Left lung (tissue), 14 donors: Measurements from ENCODE around the gene C1orf198. TPM values are rescaled to one million over a fixed set of nuclear protein-coding genes. Genes with fewer than 3 reads are reported as not detected.
A peak's percentile ranks its signal among the peaks of the same experiment; 100 is the strongest.

Source experiments
- ATAC-seq: fragments of 200-7000 bp; cut with Tn5 transposase; one replicate; pipeline ENCODE4 v1.9.1; 2020; ENCODE audit warnings: moderate library complexity
- DNase-seq, 4 donors: peaks; one replicate each; pipeline ENCODE4 v3.0.0-alpha.2; 2013 to 2020
- H3K27ac ChIP-seq, 2 donors: fragments of 200-600 bp; sonication (generic) in 1 of 2; one replicate each; pipeline versions ENCODE4 v1.5.0 to v1.8.0; 2020 to 2021
- H3K27me3 ChIP-seq, 2 donors: fragments of 200-600 bp; sonication (generic) in 1 of 2; one replicate each; pipeline versions ENCODE4 v1.5.0 to v1.8.0; 2020 to 2021
- H3K36me3 ChIP-seq, 2 donors: fragments of 200-600 bp; sonication (generic) in 1 of 2; one replicate each; pipeline versions ENCODE4 v1.5.0 to v1.8.0; 2020 to 2021
- H3K4me1 ChIP-seq, 2 donors: fragments of 200-600 bp; one replicate each; pipeline ENCODE4 v1.8.0; 2021
- H3K4me3 ChIP-seq, 2 donors: fragments of 200-600 bp; sonication (generic) in 1 of 2; one replicate each; pipeline versions ENCODE4 v1.5.0 to v1.8.0; 2020 to 2021; ENCODE audit warnings: mild to moderate bottlenecking in 1 of 2
- H3K9me3 ChIP-seq, 2 donors: fragments of 200-600 bp; sonication (generic) in 1 of 2; one replicate each; pipeline versions ENCODE4 v1.5.0 to v1.8.0; 2020 to 2021
- CTCF ChIP-seq, 2 donors: fragments of 200-600 bp; sonication (generic) in 1 of 2; IDR thresholded peaks; one replicate each; pipeline versions ENCODE4 v1.5.0 to v1.8.0; 2021; ENCODE audit warnings: antibody characterized with exemption in 2 of 2
- intact Hi-C, 2 donors: fragments of 100-400 bp; cut with DNase I; formaldehyde crosslinking; loops; one replicate each; pipeline versions ENCODE4 v1.11.2 to v1.14.2; 2022
- long read RNA-seq, 12 donors: library from polyadenylated mRNA in 2 of 12; unstranded in 2 of 12; transcript quantifications; one replicate each; pipeline ENCODE4 v2.0.0 and lab custom pipeline, GENCODE V29; 2019 to 2026
- polyA plus RNA-seq, 6 donors: library from polyadenylated mRNA; unstranded; fragments of 120-200 nt; gene quantifications; one replicate each; pipeline ENCODE4 v1.2.1, GENCODE V29; 2013; ENCODE audit not compliant: insufficient read length in 6 of 6
- total RNA-seq, 2 donors: library from RNA; stranded (reverse); fragmentation: NEBNext Ultra II Directional; extraction: Animal tissue kit (Norgen Biotek cat#: 25700); gene quantifications; one replicate each; pipeline ENCODE4 v1.2.1, GENCODE V29; 2021
- donor health status: DM: no; HTN: yes; CAD: no.
- donor health status: DM: no; HTN: no; CAD: no.

C1orf198 gene
- total RNA-seq (100 to 1,000 TPM in 1 of 2 donors, 10 to 100 TPM in 1; 36.2 to 116 TPM), polyA plus RNA-seq (10 to 100 TPM; 67.7 to 98.1 (median 78.3) TPM)
- long read RNA-seq, donor 1, transcript C1orf198-201 (4 exons, 3,858 nt): major isoform, 32 of 64 reads
- long read RNA-seq, donor 1, partial matches to known transcripts: 30 of 64 reads
- long read RNA-seq, donor 1, other reads (novel, unspliced or antisense): 0 of 64 reads
- long read RNA-seq, donor 2, transcript C1orf198-201 (4 exons, 3,858 nt): major isoform, 21 of 37 reads
- long read RNA-seq, donor 2, partial matches to known transcripts: 15 of 37 reads
- long read RNA-seq, donor 2, other reads (novel, unspliced or antisense): 0 of 37 reads
- long read RNA-seq, donor 3, transcript C1orf198-201 (4 exons, 3,858 nt): major isoform, 15 of 21 reads
- long read RNA-seq, donor 3, partial matches to known transcripts: 6 of 21 reads
- long read RNA-seq, donor 3, other reads (novel, unspliced or antisense): 0 of 21 reads
- long read RNA-seq, donor 4, transcript C1orf198-201 (4 exons, 3,858 nt): major isoform, 21 of 27 reads
- long read RNA-seq, donor 4, partial matches to known transcripts: 1 of 27 reads
- long read RNA-seq, donor 4, other reads (novel, unspliced or antisense): 4 of 27 reads
- long read RNA-seq, donor 5, transcript C1orf198-201 (4 exons, 3,858 nt): major isoform, 17 of 30 reads
- long read RNA-seq, donor 5, partial matches to known transcripts: 13 of 30 reads
- long read RNA-seq, donor 5, other reads (novel, unspliced or antisense): 0 of 30 reads
- long read RNA-seq, donor 6, transcript C1orf198-201 (4 exons, 3,858 nt): major isoform, 26 of 31 reads
- long read RNA-seq, donor 6, partial matches to known transcripts: 5 of 31 reads
- long read RNA-seq, donor 6, other reads (novel, unspliced or antisense): 0 of 31 reads
- long read RNA-seq, donor 7, transcript C1orf198-201 (4 exons, 3,858 nt): major isoform, 20 of 20 reads
- long read RNA-seq, donor 7, partial matches to known transcripts: 0 of 20 reads
- long read RNA-seq, donor 7, other reads (novel, unspliced or antisense): 0 of 20 reads
- long read RNA-seq, donor 8, transcript C1orf198-201 (4 exons, 3,858 nt): major isoform, 27 of 37 reads
- long read RNA-seq, donor 8, partial matches to known transcripts: 10 of 37 reads
- long read RNA-seq, donor 8, other reads (novel, unspliced or antisense): 0 of 37 reads
- long read RNA-seq, donor 9: 0 reads
- long read RNA-seq, donor 10, transcript C1orf198-201 (4 exons, 3,858 nt): major isoform, 10 of 14 reads
- long read RNA-seq, donor 10, partial matches to known transcripts: 1 of 14 reads
- long read RNA-seq, donor 10, other reads (novel, unspliced or antisense): 3 of 14 reads
- long read RNA-seq, donor 11, transcript C1orf198-201 (4 exons, 3,858 nt): major isoform, 28 of 28 reads
- long read RNA-seq, donor 11, partial matches to known transcripts: 0 of 28 reads
- long read RNA-seq, donor 11, other reads (novel, unspliced or antisense): 0 of 28 reads
- long read RNA-seq, donor 12, transcript C1orf198-201 (4 exons, 3,858 nt): major isoform, 19 of 27 reads
- long read RNA-seq, donor 12, partial matches to known transcripts: 7 of 27 reads
- long read RNA-seq, donor 12, other reads (novel, unspliced or antisense): 0 of 27 reads

GRCh38 chr1:230867903-230868735, at the start of gene C1orf198:
C1orf198 (minus strand) TSS chr1:230868521; CDS start chr1:230868512, 9 bp downstream.
- no peaks in the 10 kb centered on the region for H3K36me3 ChIP-seq
- H3K9me3 ChIP-seq: no peaks in the 10 kb centered on the region
- peak within 1 kb of the TSS; percentile 75 to 82 for H3K27ac ChIP-seq
- TF ChIP-seq CTCF (IDR thresholded peaks at IDR 0.05): no peak
- DNase-seq: peak; percentile 65 to 95 (median 72)
- H3K4me1 ChIP-seq: peaks cover 16 to 41% of the 10 kb centered on the region in 2 donors
- peaks cover 0 to 38% of the 10 kb centered on the region in 2 donors for H3K27me3 ChIP-seq
- H3K4me3 ChIP-seq: peak within 1 kb of the TSS; percentile 86 to 87
- intact Hi-C loops: no loop called here
- peak; percentile 91 for ATAC-seq

- Histone ChIP-seq H3K4me1 (no peaks in the 10 kb centered on the region), H3K27ac (no peak overlapping the region), H3K36me3 (peaks cover 0 to 79% of the 10 kb centered on the region in 2 donors), H3K9me3 (no peaks in the 10 kb centered on the region), H3K4me3 (no peak overlapping the region), H3K27me3 (no peaks in the 10 kb centered on the region)
- DNase-seq (peak; percentile 45 to 80 (median 65)), ATAC-seq (peak; percentile 92)
- TF ChIP-seq CTCF (IDR thresholded peaks at IDR 0.05): peak; percentile 67 to 73
- intact Hi-C loops: loop anchor here in 1 of 2 donors (5.0 to 10.0 kb wide), 2 partner anchors 120 to 297 kb away; no protein-coding TSS in a partner anchor
Measured at GRCh38 chr1:230917284-230918135, 49.2 kb upstream of the C1orf198 start.

- ATAC-seq: no peak
- no peaks in the 10 kb centered on the region for H3K9me3 ChIP-seq
- intact Hi-C loops: loop anchor here in 1 of 2 donors (5.0 to 10.0 kb wide), 2 partner anchors 119 to 298 kb away; no protein-coding TSS in a partner anchor
- TF ChIP-seq CTCF (IDR thresholded peaks at IDR 0.05): no peak
- peaks cover 0 to 81% of the 10 kb centered on the region in 2 donors for H3K36me3 ChIP-seq
- no peak for DNase-seq
- H3K27me3 ChIP-seq: no peaks in the 10 kb centered on the region
- no peak overlapping the region for H3K27ac ChIP-seq
- no peaks in the 10 kb centered on the region for H3K4me1 ChIP-seq
- H3K4me3 ChIP-seq: no peak overlapping the region
Measured at GRCh38 chr1:230916587-230917283, 48.4 kb upstream of the C1orf198 start.
